ENCODE measurements around the gene TMEM42.
A peak's percentile ranks its signal among the peaks of the same experiment; 100 is the strongest.

- TF ChIP-seq ATF2 (CRISPR knock-in tag; IDR thresholded peaks at IDR 0.05; ENCODE audit: borderline replicate concordance, low read depth) (no peak), PRDM15 (CRISPR knock-in tag; IDR thresholded peaks at IDR 0.05) (no peak), CREM (CRISPR knock-in tag; IDR thresholded peaks at IDR 0.05) (no peak), CTCF (IDR thresholded peaks at IDR 0.05) (peak; percentile 24; the same call in 1 of the 2 replicates), CREB1 (CRISPR knock-in tag; IDR thresholded peaks at IDR 0.05) (no peak), IRF1 (CRISPR knock-in tag; IDR thresholded peaks at IDR 0.05) (no peak), HMGA2 (CRISPR knock-in tag; IDR thresholded peaks at IDR 0.05) (no peak), NR1H2 (CRISPR knock-in tag; IDR thresholded peaks at IDR 0.05) (no peak), E2F1 (CRISPR knock-in tag; IDR thresholded peaks at IDR 0.05) (no peak), MYBL2 (CRISPR knock-in tag; IDR thresholded peaks at IDR 0.05) (no peak), TEAD4 (CRISPR knock-in tag; IDR thresholded peaks at IDR 0.05) (no peak), E2F4 (CRISPR knock-in tag; IDR thresholded peaks at IDR 0.05; ENCODE audit: borderline replicate concordance, low read depth) (no peak)
These were observed 53.2 kb downstream of the TMEM42 start for GRCh38 chr3:44914936-44915335.
